GM12892 (cell line): Measurements from ENCODE around the gene TJP2.
"Not testable (repeated sequence)": the region's sequence is repeated elsewhere in the genome, so short reads cannot be mapped to it uniquely, and the experiment has no call there.

Experiments used
- DNase-seq: peaks from one replicate; pipeline ENCODE4 v3.0.0; 2011; ENCODE audit not compliant: insufficient read length
- FAIRE-seq: peaks from 2 replicates; lab custom pipeline; 2011; peaks lifted over from hg19 to GRCh38; lab: Jason Lieb, UNC
- POLR2A ChIP-seq: IDR thresholded peaks from 2 replicates; pipeline ENCODE4 v1.6.1; 2011; ENCODE audit warnings: low read depth, low read length, control low read depth
- POLR2AphosphoS5 ChIP-seq: IDR thresholded peaks from 2 replicates; pipeline ENCODE4 v1.6.1; 2011; ENCODE audit warnings: low read depth, low read length, control low read depth
- TAF1 ChIP-seq: IDR thresholded peaks from 2 replicates; pipeline ENCODE4 v1.6.1; 2011; ENCODE audit warnings: low read depth, mild to moderate bottlenecking, control low read depth, low read length, borderline replicate concordance

TJP2 gene

DNA sequence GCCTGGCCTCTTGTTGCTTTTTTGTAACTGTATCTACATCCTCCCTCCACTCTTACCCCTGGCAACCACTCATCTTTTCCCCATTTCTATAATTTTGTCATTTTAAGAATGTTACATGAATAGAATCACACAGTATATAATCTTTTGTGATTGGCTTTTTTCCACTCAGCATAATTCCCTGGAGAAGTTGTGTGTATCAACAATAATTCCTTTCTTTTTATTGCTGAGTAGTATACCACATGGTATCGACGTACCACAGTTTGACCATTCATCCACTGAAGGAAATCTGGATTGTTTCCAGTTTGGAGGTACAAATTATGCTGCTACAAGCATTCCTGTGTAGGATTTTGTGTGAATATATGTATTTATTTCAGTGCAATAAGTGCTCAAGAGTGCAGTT lies 129.3 kb downstream of the TJP2 start:
- DNase-seq = no peak
- no peak for TF ChIP-seq POLR2AphosphoS5
- no peak for TF ChIP-seq TAF1
- TF ChIP-seq POLR2A = no peak
- no peak for FAIRE-seq

- FAIRE-seq, DNase-seq: not testable (repeated sequence)
These were observed 132.9 kb downstream of the TJP2 start for GRCh38 chr9:69306895-69307445.

GRCh38 chr9:69307446-69308205 lies 133.5 kb downstream of the TJP2 start:
- TF ChIP-seq TAF1 (no peak), POLR2A (no peak), POLR2AphosphoS5 (no peak)
- no peak for FAIRE-seq
- no peak for DNase-seq

DNA sequence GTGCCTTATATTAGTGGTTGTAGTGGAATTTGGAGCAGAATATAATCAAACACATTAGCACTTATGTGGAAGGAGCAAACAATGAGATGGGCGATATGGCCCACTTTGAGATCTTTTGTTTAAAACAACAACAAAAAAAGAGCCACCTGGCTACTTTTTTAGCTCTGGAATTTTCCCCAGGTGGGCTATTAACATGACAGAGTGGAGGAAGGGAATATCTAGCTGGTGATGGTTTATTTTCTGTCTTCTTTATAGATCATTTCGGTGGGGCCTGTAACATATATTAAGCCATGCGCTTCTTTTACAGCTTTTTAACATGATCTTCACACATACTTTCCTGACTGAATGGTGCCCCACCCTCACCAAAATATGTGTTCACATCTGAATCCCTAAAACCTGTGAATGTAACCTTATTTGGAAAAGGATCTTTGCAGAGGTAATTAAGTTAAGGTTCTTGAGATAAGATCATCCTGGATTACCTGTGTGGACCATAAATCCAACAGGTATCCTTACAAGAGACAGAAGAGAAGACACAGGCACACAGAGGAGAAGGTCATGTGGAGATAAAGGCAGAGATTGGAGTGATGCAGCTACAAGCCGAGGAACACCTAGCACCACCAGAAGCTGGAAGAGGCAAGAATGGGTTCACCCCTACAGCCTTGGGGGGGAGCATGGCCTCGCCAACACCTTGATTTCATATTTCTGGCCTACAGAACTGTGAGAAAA lies 134.3 kb downstream of the TJP2 start:
- DNase-seq = no peak
- no peak for FAIRE-seq
- TF ChIP-seq POLR2A (no peak), POLR2AphosphoS5 (no peak), TAF1 (no peak)

GRCh38 chr9:69313175-69313574 lies 139.1 kb downstream of the TJP2 start:
- DNase-seq = no peak
- no peak for FAIRE-seq
- no peak for TF ChIP-seq POLR2A
- no peak for TF ChIP-seq POLR2AphosphoS5
- no peak for TF ChIP-seq TAF1

DNA sequence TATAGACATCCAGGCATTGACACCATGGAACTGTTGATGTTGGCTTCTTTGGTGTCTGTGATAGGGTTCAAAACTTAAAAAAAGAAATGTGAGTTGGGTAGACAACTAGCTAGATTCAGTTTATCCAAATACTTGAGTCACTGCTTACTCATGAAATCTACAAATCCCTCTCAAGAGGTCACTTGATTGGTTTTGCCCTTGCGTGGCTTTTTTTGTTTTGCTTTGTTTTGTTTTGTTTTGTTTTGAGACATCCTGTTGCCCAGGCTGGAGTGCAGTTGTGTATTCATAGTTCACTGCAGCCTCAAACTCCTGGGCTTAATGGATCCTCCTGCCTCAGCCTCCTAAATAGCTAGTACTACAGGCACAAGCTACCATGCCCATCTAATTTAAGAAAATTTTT lies 140.5 kb downstream of the TJP2 start:
- FAIRE-seq = no peak
- TF ChIP-seq POLR2AphosphoS5 (no peak), POLR2A (no peak), TAF1 (no peak)
- no peak for DNase-seq

- DNase-seq (no peak), FAIRE-seq (no peak)
- no peak for TF ChIP-seq POLR2A
- TF ChIP-seq TAF1 = no peak
These were observed 143.0 kb downstream of the TJP2 start for GRCh38 chr9:69317081-69317480.

DNA sequence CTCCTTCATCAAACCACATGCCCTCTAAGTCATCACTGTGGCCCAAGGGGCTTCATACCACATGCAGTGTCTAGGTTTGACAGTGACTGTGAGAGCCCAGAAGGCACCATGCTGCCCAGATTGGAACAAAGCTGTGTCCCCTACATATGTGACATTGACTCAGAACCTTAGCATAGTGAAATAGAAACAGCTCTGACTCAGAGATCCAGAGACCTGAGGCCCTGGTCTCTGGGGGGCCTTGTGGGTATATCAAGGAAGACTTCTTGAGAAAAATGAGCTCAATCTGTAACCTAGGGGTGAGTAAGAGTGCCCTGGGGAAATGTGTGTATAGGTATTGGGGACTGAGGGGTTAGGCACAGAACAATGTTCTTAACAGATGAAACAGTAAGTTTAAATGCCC lies 143.8 kb downstream of the TJP2 start:
- no peak for FAIRE-seq
- DNase-seq = no peak
- TF ChIP-seq TAF1 = no peak
- no peak for TF ChIP-seq POLR2AphosphoS5
- TF ChIP-seq POLR2A = no peak

- DNase-seq = no peak
- no peak for FAIRE-seq
- TF ChIP-seq TAF1 (no peak), POLR2AphosphoS5 (no peak), POLR2A (no peak)
These were observed 145.4 kb downstream of the TJP2 start for GRCh38 chr9:69319324-69320025.

GRCh38 chr9:69322256-69322655 lies 148.2 kb downstream of the TJP2 start:
- no peak for FAIRE-seq
- TF ChIP-seq TAF1 (no peak), POLR2AphosphoS5 (no peak), POLR2A (no peak)

DNA sequence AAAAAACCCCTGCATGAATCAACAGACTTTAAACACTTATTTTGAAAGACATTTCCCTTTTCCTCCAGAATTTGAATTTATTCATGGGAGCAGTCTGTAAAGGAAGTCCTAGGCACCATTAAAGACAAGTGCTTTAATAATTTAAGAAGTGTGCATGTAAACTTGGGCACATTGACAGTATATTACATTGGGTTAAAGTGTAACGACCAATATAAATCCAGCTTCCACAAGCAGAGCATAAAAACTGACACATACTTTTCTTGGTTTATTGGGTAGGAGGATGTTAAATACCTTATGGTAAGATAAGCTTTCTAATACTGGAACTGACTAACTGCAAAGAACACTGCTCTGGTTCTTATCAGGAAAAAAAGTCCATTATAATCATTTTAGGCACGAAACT lies 149.8 kb downstream of the TJP2 start:
- FAIRE-seq = no peak
- DNase-seq = no peak
- TF ChIP-seq POLR2A = no peak
- no peak for TF ChIP-seq TAF1
- no peak for TF ChIP-seq POLR2AphosphoS5

More at GRCh38 chr9:69322256-69322655, 148.2 kb downstream of the TJP2 start:
- no peak for DNase-seq
